Colonic mucosa (tissue), 4 donors: ENCODE measurements around the gene ZNF773. TPM values are rescaled to one million over a fixed set of nuclear protein-coding genes. Genes with fewer than 3 reads are reported as not detected.
A peak's percentile ranks its signal among the peaks of the same experiment; 100 is the strongest.
"Not testable (repeated sequence)": the region's sequence is repeated elsewhere in the genome, so short reads cannot be mapped to it uniquely, and the experiment has no call there.

Source experiments
- DNase-seq: peaks from one replicate; pipeline ENCODE4 v3.0.0-alpha.2; 2020
- H3K27ac ChIP-seq: fragments of 200-600 bp; one replicate; pipeline ENCODE4 v1.8.0; 2021
- H3K27me3 ChIP-seq: fragments of 200-600 bp; one replicate; pipeline ENCODE4 v1.8.0; 2021
- H3K36me3 ChIP-seq: fragments of 200-600 bp; one replicate; pipeline ENCODE4 v1.8.0; 2021
- H3K4me1 ChIP-seq: fragments of 200-600 bp; one replicate; pipeline ENCODE4 v1.8.0; 2021; ENCODE audit warnings: mild to moderate bottlenecking
- H3K4me3 ChIP-seq: fragments of 200-600 bp; one replicate; pipeline ENCODE4 v1.8.0; 2021
- H3K9ac ChIP-seq, 2 donors: one replicate each; pipeline ENCODE4 v1.7.0; 2013; ENCODE audit warnings: control low read depth in 2 of 2, low read depth in 2 of 2, low read length in 2 of 2
- H3K9me3 ChIP-seq: fragments of 200-600 bp; one replicate; pipeline ENCODE4 v1.8.0; 2021
- intact Hi-C: fragments of 100-400 bp; cut with DNase I; formaldehyde crosslinking; loops from one replicate; pipeline ENCODE4 v1.14.1; 2022
- total RNA-seq, 2 donors: library from RNA; stranded (reverse); fragmentation: NEBNext Ultra II Directional in 1 of 2; extraction: Animal tissue kit (Norgen Biotek cat#: 25700) in 1 of 2; gene quantifications; one replicate each; pipeline ENCODE4 v1.2.1, GENCODE V29; 2021
- TF ChIP-seq, protein P1 (sequence below): fragments of 200-600 bp; IDR thresholded peaks from one replicate; pipeline ENCODE4 v1.8.0; 2022; ENCODE audit warnings: antibody characterized with exemption, mild to moderate bottlenecking
- donor health status: healthy.
- donor health status: DM: no; HTN: no; CAD: no.
- donor health status: DM: no; HTN: no; CAD: no.

The ZNF773 gene
- 1 to 10 TPM; 4.7 to 5.3 TPM for total RNA-seq

DNA sequence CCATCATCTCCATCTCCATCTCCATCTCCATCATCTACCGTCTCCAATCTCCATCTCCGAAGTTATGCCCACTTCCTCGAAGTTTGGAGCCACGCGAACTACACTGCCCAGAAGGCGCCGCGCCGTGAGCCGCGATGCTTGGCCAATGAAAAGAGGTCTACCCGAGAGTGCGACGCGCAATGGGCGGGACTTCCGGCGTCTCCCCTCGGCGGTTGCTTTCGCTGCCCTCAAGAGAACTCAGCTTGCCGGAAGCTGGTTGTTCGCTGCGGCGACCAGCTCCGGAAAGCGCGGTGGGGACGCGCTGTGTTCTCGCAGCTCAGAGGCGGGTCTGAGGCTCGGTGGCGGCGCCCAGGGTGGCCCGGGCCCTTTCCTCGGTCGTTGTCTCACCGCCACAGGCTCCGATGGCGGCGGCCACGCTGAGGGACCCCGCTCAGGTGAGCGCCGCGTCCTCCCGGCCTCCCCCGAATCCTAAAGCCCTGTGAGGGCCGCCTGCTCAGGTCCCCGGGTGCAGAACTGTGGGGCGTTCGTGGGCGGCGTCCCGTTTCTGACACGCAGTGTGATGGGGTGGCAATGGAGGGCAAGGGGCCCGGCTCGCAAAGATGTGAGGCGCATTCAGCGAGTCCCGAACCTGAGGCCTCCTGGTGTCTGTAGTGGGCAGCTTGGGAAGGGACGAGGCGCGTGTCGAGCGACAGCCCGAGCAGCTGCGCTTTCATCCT is at the start of gene ZNF773:
TSS of gene ZNF773 (plus strand) at position 259 of the 716 bp plus-strand sequence. CDS start at position 402, 143 bp downstream.
- DNase-seq = peak; percentile 95
- intact Hi-C loops, H3K9me3 ChIP-seq, H3K4me1 ChIP-seq, H3K36me3 ChIP-seq, H3K27me3 ChIP-seq: not testable (repeated sequence)
- peak within 1 kb of the TSS in 1 of 2 donors; percentile 74 for H3K9ac ChIP-seq
- H3K4me3 ChIP-seq = peak within 1 kb of the TSS; percentile 66
- H3K27ac ChIP-seq = peak within 1 kb of the TSS; percentile 55

DNA sequence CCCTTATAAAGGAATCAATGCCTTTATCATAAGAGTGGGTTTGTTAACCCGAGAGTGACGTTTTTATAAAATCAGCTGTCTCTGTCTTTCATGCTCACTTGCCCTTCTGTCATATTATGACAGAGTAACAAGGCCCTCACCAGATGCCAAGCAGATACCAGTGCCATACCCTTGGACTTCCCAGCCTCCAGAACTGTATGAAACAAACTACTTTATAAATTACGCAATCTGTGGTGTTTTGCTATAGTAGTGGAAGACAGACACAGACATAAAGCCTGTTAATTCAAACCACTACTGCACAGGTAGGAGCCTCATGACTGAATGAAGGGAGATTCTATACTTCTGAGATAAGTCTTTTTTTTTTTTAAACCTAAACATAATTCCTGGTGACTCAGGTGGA is 47.4 kb upstream of the ZNF773 start:
- Histone ChIP-seq H3K4me3 (no peak overlapping the region), H3K9ac (no peak overlapping the region), H3K27ac (no peak overlapping the region), H3K9me3 (no peaks in the 10 kb centered on the region), H3K36me3 (no peaks in the 10 kb centered on the region), H3K4me1 (no peaks in the 10 kb centered on the region), H3K27me3 (no peaks in the 10 kb centered on the region)
- TF ChIP-seq, protein P1, sequence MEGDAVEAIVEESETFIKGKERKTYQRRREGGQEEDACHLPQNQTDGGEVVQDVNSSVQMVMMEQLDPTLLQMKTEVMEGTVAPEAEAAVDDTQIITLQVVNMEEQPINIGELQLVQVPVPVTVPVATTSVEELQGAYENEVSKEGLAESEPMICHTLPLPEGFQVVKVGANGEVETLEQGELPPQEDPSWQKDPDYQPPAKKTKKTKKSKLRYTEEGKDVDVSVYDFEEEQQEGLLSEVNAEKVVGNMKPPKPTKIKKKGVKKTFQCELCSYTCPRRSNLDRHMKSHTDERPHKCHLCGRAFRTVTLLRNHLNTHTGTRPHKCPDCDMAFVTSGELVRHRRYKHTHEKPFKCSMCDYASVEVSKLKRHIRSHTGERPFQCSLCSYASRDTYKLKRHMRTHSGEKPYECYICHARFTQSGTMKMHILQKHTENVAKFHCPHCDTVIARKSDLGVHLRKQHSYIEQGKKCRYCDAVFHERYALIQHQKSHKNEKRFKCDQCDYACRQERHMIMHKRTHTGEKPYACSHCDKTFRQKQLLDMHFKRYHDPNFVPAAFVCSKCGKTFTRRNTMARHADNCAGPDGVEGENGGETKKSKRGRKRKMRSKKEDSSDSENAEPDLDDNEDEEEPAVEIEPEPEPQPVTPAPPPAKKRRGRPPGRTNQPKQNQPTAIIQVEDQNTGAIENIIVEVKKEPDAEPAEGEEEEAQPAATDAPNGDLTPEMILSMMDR = no peak
- DNase-seq = no peak
- intact Hi-C loops = no loop called here

DNA sequence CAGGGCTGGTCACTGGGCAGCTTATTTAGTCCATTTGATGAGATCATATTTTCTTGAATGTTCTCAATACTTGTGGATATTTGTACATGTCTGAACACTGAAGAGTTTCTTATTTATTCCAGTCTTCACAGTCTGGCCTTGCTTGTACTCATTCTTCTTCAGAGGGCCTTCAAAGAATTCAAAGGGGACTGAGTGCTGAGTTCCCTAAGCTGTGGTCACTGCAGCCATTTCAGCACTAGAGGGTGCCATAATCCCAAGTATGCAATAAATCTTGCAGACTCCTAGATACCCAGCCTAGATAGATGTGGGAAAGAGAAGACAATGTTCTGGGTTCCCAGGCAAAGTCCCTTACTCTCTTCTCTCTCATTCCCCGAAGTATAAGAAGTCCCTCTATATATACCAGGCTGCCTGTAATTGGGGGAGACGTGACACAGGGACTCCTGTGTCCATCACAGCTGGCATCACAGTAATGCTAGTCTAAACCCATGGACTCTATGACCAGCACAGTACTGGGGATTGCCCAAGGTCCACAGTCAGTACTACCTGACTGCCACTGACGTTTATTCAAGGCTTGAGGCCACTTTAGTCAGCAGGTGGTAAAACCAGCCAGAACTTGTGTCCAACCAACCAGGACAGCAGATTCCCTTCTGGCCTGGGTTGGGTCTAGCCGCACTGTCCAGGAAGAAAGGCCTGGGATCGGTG is 33.9 kb upstream of the ZNF773 start:
- Histone ChIP-seq H3K4me3 (no peak overlapping the region), H3K9me3 (no peaks in the 10 kb centered on the region), H3K27ac (no peak overlapping the region), H3K4me1 (no peaks in the 10 kb centered on the region), H3K36me3 (no peaks in the 10 kb centered on the region), H3K9ac (no peak overlapping the region), H3K27me3 (no peaks in the 10 kb centered on the region)
- DNase-seq = no peak
- intact Hi-C loops = no loop called here
- TF ChIP-seq, protein P1 = peak; percentile 12

DNA sequence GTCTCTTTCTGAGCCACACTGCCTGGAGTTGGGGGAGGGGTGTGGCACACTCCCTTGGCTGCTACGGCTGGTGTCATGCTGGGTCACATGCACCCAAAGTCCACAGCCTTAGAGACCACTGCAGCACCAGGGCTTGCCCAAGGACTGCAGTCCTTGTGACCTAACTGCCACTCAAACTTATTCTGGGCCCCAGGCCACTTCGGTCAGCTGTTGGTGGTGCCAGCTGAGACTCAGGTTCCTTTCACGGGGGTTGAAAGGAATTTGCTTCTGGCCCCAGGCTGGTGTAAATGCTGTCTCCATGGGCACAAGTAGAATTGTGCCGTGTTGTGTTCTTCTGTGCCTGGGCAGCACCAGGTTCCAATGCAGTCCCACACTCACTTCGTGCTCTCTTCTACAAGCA is 33.2 kb upstream of the ZNF773 start:
- intact Hi-C loops = no loop called here
- H3K36me3 ChIP-seq = no peaks in the 10 kb centered on the region
- no peak for DNase-seq
- H3K27ac ChIP-seq = no peak overlapping the region
- H3K9me3 ChIP-seq = no peaks in the 10 kb centered on the region
- TF ChIP-seq, protein P1 = no peak
- no peak overlapping the region for H3K9ac ChIP-seq
- no peaks in the 10 kb centered on the region for H3K27me3 ChIP-seq
- H3K4me3 ChIP-seq = no peak overlapping the region
- H3K4me1 ChIP-seq = no peaks in the 10 kb centered on the region

DNA sequence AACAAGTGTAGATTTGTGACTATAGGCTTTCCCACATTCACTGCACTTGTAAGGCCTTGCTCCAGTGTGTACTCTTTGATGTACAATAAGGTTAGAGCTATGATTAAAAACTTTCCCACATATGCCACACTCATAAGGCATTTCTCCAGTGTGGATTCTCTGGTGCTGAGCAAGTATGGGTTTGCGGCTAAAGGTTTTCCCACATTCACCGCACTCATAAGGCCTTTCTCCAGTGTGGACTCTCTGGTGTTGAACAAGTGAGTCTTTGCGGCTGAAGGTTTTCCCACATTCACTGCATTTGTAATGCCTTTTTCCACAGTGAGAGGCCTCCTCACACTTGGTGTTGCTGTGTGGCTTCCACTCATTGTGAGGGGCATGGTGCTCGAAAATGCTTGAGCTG is 26.1 kb upstream of the ZNF773 start:
- no peaks in the 10 kb centered on the region for H3K4me1 ChIP-seq

More for the DNA sequence above, 26.1 kb upstream of the ZNF773 start:
- Histone ChIP-seq H3K27ac (no peak overlapping the region), H3K4me3 (no peak overlapping the region), H3K9me3 (no peaks in the 10 kb centered on the region), H3K9ac (no peak overlapping the region), H3K27me3 (no peaks in the 10 kb centered on the region), H3K36me3 (no peaks in the 10 kb centered on the region)
- TF ChIP-seq, protein P1 = no peak
- no peak for DNase-seq
- intact Hi-C loops = no loop called here
